Keratinocyte (primary cell): ENCODE measurements around the gene IL1B. TPM values are rescaled to one million over a fixed set of nuclear protein-coding genes. Genes with fewer than 3 reads are reported as not detected.
A peak's percentile ranks its signal among the peaks of the same experiment; 100 is the strongest.
"Not testable (repeated sequence)": the region's sequence is repeated elsewhere in the genome, so short reads cannot be mapped to it uniquely, and the experiment has no call there.

Experiments used
- DNase-seq: peaks from one replicate; pipeline ENCODE4 v3.0.0-alpha.2; 2011; ENCODE audit warnings: low read depth, missing footprints, low spot score
- FAIRE-seq: peaks from 2 replicates; lab custom pipeline; 2011; peaks lifted over from hg19 to GRCh38; lab: Jason Lieb, UNC
- H2AFZ ChIP-seq: 2 replicates; pipeline ENCODE4 v1.6.0; 2012; ENCODE audit warnings: low read length, control low read depth, inconsistent platforms; ENCODE audit not compliant: control insufficient read depth
- H3K27ac ChIP-seq: 2 replicates; pipeline ENCODE4 v1.5.1; 2011; ENCODE audit warnings: low read length; ENCODE audit not compliant: control insufficient read depth, insufficient read depth
- H3K27me3 ChIP-seq: 3 replicates; pipeline ENCODE4 v1.6.0; 2011; ENCODE audit warnings: low read length; ENCODE audit not compliant: control insufficient read depth, insufficient read depth; ENCODE audit errors: extremely low read depth
- H3K36me3 ChIP-seq, 2 experiments: 2 replicates in 1 of 2; 3 replicates in 1 of 2; pipeline ENCODE4 v1.5.1; 2011; ENCODE audit warnings: low read length in 2 of 2, mild to moderate bottlenecking in 1 of 2; ENCODE audit not compliant: control insufficient read depth in 2 of 2, insufficient read depth in 2 of 2; ENCODE audit errors: extremely low read depth in 1 of 2
- H3K4me1 ChIP-seq: 3 replicates; pipeline ENCODE4 v1.5.1; 2011; ENCODE audit warnings: low read length; ENCODE audit not compliant: control insufficient read depth, insufficient read depth; ENCODE audit errors: extremely low read depth
- H3K4me2 ChIP-seq: 3 replicates; pipeline ENCODE4 v1.6.0; 2011; ENCODE audit warnings: low read depth, low read length; ENCODE audit not compliant: control insufficient read depth, insufficient read depth; ENCODE audit errors: extremely low read depth
- H3K4me3 ChIP-seq, 3 experiments: fragments of 200-600 bp in 1 of 3; sonication (generic) in 1 of 3; 2 replicates in 2 of 3; 3 replicates in 1 of 3; pipeline ENCODE4 v1.5.1; 2011 to 2016; ENCODE audit warnings: low read length in 3 of 3, mild to moderate bottlenecking in 3 of 3, control low read depth in 2 of 3, inconsistent platforms in 1 of 3, low read depth in 1 of 3, mixed read lengths in 1 of 3, mixed run types in 1 of 3, moderate library complexity in 1 of 3; ENCODE audit not compliant: control insufficient read depth in 2 of 3, insufficient read depth in 2 of 3; ENCODE audit errors: extremely low read depth in 1 of 3
- H3K79me2 ChIP-seq: 2 replicates; pipeline ENCODE4 v1.6.0; 2012; ENCODE audit warnings: low read length; ENCODE audit not compliant: control insufficient read depth, insufficient read depth
- H3K9ac ChIP-seq: 3 replicates; pipeline ENCODE4 v1.6.0; 2011; ENCODE audit warnings: low read length; ENCODE audit not compliant: control insufficient read depth, insufficient read depth; ENCODE audit errors: extremely low read depth
- H3K9me1 ChIP-seq: 3 replicates; pipeline ENCODE4 v1.6.0; 2011; ENCODE audit warnings: low read length; ENCODE audit not compliant: control insufficient read depth, insufficient read depth; ENCODE audit errors: extremely low read depth
- H3K9me3 ChIP-seq: 2 replicates; pipeline ENCODE4 v1.5.1; 2012; ENCODE audit warnings: low read depth, low read length; ENCODE audit not compliant: control insufficient read depth
- H4K20me1 ChIP-seq: 3 replicates; pipeline ENCODE4 v1.6.0; 2011; ENCODE audit warnings: low read length; ENCODE audit not compliant: control insufficient read depth, insufficient read depth; ENCODE audit errors: extremely low read depth
- EZH2 ChIP-seq: IDR thresholded peaks from one replicate; pipeline ENCODE4 v1.6.1; 2012; ENCODE audit warnings: inconsistent platforms, mild to moderate bottlenecking, low read length, moderate library complexity
- dilution Hi-C: fragments of 300-500 bp; cut with MboI; formaldehyde crosslinking; loops from one replicate; pipeline ENCODE4 v1.7.0; 2020; ENCODE audit warnings: low sequenced_read_pairs; ENCODE audit not compliant: extremely low pct_ligation_motif_present
- polyA plus RNA-seq, 5 experiments: library from polyadenylated mRNA; depleted of rRNA in 3 of 5; stranded (reverse) in 3 of 5; stranded (forward) in 1 of 5; unstranded in 1 of 5; fragments of >200 nt; gene quantifications; 1 replicate in 1 of 5; 2 replicates in 3 of 5; 3 replicates in 1 of 5; pipeline versions ENCODE4 v1.2.1 to v1.2.3, GENCODE V29; 2011 to 2012; ENCODE audit warnings: missing spikeins in 2 of 5, low read depth in 1 of 5, low replicate concordance in 1 of 5
- TF ChIP-seq, protein P1 (sequence below), 3 experiments: IDR thresholded peaks in 1 of 3; conservative IDR thresholded peaks in 1 of 3; optimal IDR thresholded peaks in 1 of 3; 2 replicates in 2 of 3; 3 replicates in 1 of 3; pipeline versions ENCODE3 to v1.5.1; 2011; ENCODE audit warnings: low read length in 3 of 3, mild to moderate bottlenecking in 3 of 3, moderate library complexity in 2 of 3, control low read depth in 1 of 3, inconsistent platforms in 1 of 3; ENCODE audit not compliant: insufficient read depth in 2 of 3; ENCODE audit errors: extremely low read depth in 1 of 3

The IL1B gene
- polyA plus RNA-seq, 1 donor (not counting 4 experiments of a cell fraction or from before 2014, with no cell fraction given) = 232 TPM

DNA sequence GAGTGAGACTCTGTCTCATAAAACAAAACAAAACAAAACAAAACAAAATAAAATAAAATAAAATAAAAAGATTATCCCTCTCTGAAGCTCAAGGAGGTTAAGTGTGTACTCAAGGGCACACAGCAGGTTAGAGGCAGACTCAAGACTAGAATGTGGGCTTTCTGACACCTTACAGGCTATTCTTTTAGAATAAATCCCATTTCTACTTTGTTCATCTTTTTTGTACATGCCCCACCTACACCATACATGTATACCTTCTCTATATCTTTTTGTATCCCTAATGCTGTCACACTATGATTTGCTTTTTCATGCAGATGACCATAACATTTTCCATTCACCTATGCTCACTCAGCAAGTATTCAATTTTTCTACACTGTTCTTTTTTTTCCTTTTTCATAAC is 2.6 kb downstream of the IL1B start:
- TF ChIP-seq EZH2 = no peak
- TF ChIP-seq, protein P1, sequence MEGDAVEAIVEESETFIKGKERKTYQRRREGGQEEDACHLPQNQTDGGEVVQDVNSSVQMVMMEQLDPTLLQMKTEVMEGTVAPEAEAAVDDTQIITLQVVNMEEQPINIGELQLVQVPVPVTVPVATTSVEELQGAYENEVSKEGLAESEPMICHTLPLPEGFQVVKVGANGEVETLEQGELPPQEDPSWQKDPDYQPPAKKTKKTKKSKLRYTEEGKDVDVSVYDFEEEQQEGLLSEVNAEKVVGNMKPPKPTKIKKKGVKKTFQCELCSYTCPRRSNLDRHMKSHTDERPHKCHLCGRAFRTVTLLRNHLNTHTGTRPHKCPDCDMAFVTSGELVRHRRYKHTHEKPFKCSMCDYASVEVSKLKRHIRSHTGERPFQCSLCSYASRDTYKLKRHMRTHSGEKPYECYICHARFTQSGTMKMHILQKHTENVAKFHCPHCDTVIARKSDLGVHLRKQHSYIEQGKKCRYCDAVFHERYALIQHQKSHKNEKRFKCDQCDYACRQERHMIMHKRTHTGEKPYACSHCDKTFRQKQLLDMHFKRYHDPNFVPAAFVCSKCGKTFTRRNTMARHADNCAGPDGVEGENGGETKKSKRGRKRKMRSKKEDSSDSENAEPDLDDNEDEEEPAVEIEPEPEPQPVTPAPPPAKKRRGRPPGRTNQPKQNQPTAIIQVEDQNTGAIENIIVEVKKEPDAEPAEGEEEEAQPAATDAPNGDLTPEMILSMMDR (optimal IDR thresholded peaks at IDR 0.05 in 1 of 3, IDR thresholded peaks at IDR 0.05 in 1 of 3, conservative IDR thresholded peaks at IDR 0.05 in 1 of 3; ENCODE audit: extremely low read depth in 1 of 3, insufficient read depth in 2 of 3, low read length in 3 of 3) = no peak
- H3K4me2 ChIP-seq = peak overlapping the region; percentile 84
- no peaks in the 10 kb centered on the region for H3K27me3 ChIP-seq
- DNase-seq (no peak), FAIRE-seq (peak; percentile 44)
- no peak overlapping the region for H2AFZ ChIP-seq
- H3K27ac ChIP-seq = peak overlapping the region; percentile 85
- peaks cover 37% of the 10 kb centered on the region for H3K4me1 ChIP-seq
- dilution Hi-C loops = no loop called here
- H3K36me3 ChIP-seq = peaks cover 30 to 64% of the 10 kb centered on the region in 2 experiments
- H3K79me2 ChIP-seq = peaks cover 36% of the 10 kb centered on the region
- H4K20me1 ChIP-seq = no peaks in the 10 kb centered on the region
- H3K9me1 ChIP-seq = no peaks in the 10 kb centered on the region
- peak overlapping the region; percentile 83 for H3K9ac ChIP-seq
- H3K4me3 ChIP-seq = peak overlapping the region; percentile 53 to 93 (median 77)
- H3K9me3 ChIP-seq = no peaks in the 10 kb centered on the region

DNA sequence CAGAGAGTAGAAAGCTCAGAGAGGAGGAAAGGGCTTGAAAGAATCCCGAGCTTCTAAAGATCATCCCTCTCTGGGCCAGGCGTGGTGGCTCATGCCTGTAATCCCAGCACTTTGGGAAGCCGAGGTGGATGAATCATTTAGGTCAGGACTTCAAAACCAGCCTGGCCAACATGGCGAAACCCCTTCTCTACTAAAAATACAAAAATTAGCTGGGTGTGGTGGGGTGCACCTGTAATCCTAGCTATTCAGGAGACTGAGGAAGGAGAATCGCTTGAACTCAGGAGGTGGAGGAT is 3.0 kb downstream of the IL1B start:
- H3K9ac ChIP-seq, H3K9me1 ChIP-seq, H4K20me1 ChIP-seq, H2AFZ ChIP-seq, dilution Hi-C loops, H3K27ac ChIP-seq, FAIRE-seq, H3K9me3 ChIP-seq, H3K27me3 ChIP-seq, DNase-seq: not testable (repeated sequence)
- H3K4me2 ChIP-seq = peak overlapping the region; percentile 84
- H3K4me3 ChIP-seq = peak overlapping the region in 1 of 3 experiments; percentile 44
- peaks cover 30 to 64% of the 10 kb centered on the region in 2 experiments for H3K36me3 ChIP-seq
- peaks cover 37% of the 10 kb centered on the region for H3K4me1 ChIP-seq
- H3K79me2 ChIP-seq = peaks cover 36% of the 10 kb centered on the region
